ENCODE results near the gene TMC7.

- TF ChIP-seq POLR2A (IDR thresholded peaks at IDR 0.05; ENCODE audit: borderline replicate concordance, extremely low read depth, insufficient read depth, insufficient read length), result no peak
- TF ChIP-seq CTCF (IDR thresholded peaks at IDR 0.05 in 2 of 3, conservative IDR thresholded peaks at IDR 0.05 in 1 of 3; ENCODE audit: borderline replicate concordance in 1 of 3, insufficient read depth in 1 of 3, low read depth in 2 of 3, low read length in 2 of 3), result no peak
- TF ChIP-seq ELF1 (IDR thresholded peaks at IDR 0.05; ENCODE audit: borderline replicate concordance, low read depth), result no peak
- TF ChIP-seq, protein P1, sequence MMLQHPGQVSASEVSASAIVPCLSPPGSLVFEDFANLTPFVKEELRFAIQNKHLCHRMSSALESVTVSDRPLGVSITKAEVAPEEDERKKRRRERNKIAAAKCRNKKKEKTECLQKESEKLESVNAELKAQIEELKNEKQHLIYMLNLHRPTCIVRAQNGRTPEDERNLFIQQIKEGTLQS (IDR thresholded peaks at IDR 0.05), result no peak
- TF ChIP-seq EZH2 (IDR thresholded peaks at IDR 0.05), result no peak
Observed at GRCh38 chr16:19006446-19007315, 22.9 kb downstream of the TMC7 start.
